Panc1 (cell line): Measurements from ENCODE around the gene DNM3.

Experiments used
- POLR2AphosphoS5 ChIP-seq: IDR thresholded peaks from 2 replicates; pipeline ENCODE4 v1.6.1; 2012; ENCODE audit warnings: mild to moderate bottlenecking, low read depth, low read length, moderate library complexity
- SIN3A ChIP-seq: IDR thresholded peaks from 2 replicates; pipeline ENCODE4 v1.6.1; 2012; ENCODE audit warnings: low read depth, mild to moderate bottlenecking, low read length, moderate library complexity, borderline replicate concordance; ENCODE audit not compliant: insufficient read depth
- TCF7L2 ChIP-seq: IDR thresholded peaks from 2 replicates; pipeline ENCODE4 v1.6.1; 2011; ENCODE audit warnings: mild to moderate bottlenecking, low read depth, low read length, inconsistent platforms
- TF ChIP-seq, protein P1 (sequence below): fragments of 450-650 bp; IDR thresholded peaks from 2 replicates; pipeline ENCODE4 v1.5.1; 2017; ENCODE audit warnings: mild to moderate bottlenecking
- TF ChIP-seq, protein P2 (sequence below), 2 experiments: IDR thresholded peaks; 2 replicates each; pipeline ENCODE4 v1.6.1; 2011 to 2012; ENCODE audit warnings: low read depth in 2 of 2, control low read depth in 1 of 2, low read length in 1 of 2, mild to moderate bottlenecking in 1 of 2, moderate library complexity in 1 of 2; ENCODE audit not compliant: insufficient read depth in 1 of 2

DNA sequence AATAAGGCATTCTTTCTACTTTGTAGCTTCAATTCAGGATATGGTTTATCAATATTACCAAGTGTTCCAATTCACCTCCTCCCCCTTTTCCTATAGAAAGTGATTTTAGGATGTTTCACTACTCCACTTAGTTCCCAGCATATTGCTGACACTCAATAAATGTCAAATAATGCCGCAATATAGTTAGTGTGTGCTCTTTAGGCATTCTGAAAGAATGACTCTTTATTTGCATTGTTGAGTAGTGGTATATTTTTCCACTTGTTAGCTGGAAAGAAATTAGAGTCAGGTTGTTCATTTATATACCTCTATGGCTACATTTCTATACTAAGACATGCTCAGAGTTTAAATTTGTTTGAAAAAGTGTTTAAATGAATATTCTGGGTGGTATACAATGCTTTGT lies 424.6 kb downstream of the DNM3 start:
- TF ChIP-seq, protein P1, sequence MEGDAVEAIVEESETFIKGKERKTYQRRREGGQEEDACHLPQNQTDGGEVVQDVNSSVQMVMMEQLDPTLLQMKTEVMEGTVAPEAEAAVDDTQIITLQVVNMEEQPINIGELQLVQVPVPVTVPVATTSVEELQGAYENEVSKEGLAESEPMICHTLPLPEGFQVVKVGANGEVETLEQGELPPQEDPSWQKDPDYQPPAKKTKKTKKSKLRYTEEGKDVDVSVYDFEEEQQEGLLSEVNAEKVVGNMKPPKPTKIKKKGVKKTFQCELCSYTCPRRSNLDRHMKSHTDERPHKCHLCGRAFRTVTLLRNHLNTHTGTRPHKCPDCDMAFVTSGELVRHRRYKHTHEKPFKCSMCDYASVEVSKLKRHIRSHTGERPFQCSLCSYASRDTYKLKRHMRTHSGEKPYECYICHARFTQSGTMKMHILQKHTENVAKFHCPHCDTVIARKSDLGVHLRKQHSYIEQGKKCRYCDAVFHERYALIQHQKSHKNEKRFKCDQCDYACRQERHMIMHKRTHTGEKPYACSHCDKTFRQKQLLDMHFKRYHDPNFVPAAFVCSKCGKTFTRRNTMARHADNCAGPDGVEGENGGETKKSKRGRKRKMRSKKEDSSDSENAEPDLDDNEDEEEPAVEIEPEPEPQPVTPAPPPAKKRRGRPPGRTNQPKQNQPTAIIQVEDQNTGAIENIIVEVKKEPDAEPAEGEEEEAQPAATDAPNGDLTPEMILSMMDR = no peak
- TF ChIP-seq, protein P2, sequence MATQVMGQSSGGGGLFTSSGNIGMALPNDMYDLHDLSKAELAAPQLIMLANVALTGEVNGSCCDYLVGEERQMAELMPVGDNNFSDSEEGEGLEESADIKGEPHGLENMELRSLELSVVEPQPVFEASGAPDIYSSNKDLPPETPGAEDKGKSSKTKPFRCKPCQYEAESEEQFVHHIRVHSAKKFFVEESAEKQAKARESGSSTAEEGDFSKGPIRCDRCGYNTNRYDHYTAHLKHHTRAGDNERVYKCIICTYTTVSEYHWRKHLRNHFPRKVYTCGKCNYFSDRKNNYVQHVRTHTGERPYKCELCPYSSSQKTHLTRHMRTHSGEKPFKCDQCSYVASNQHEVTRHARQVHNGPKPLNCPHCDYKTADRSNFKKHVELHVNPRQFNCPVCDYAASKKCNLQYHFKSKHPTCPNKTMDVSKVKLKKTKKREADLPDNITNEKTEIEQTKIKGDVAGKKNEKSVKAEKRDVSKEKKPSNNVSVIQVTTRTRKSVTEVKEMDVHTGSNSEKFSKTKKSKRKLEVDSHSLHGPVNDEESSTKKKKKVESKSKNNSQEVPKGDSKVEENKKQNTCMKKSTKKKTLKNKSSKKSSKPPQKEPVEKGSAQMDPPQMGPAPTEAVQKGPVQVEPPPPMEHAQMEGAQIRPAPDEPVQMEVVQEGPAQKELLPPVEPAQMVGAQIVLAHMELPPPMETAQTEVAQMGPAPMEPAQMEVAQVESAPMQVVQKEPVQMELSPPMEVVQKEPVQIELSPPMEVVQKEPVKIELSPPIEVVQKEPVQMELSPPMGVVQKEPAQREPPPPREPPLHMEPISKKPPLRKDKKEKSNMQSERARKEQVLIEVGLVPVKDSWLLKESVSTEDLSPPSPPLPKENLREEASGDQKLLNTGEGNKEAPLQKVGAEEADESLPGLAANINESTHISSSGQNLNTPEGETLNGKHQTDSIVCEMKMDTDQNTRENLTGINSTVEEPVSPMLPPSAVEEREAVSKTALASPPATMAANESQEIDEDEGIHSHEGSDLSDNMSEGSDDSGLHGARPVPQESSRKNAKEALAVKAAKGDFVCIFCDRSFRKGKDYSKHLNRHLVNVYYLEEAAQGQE (IDR thresholded peaks at IDR 0.05; ENCODE audit: insufficient read depth in 1 of 2, low read depth in 2 of 2, low read length in 1 of 2) = no peak
- TF ChIP-seq POLR2AphosphoS5 (no peak), SIN3A (no peak), TCF7L2 (no peak)
